SK-N-SH (cell line): ENCODE data around the gene BCL11B.

Source experiments
- CTCF ChIP-seq: fragments of 200-600 bp; sonication (generic); IDR thresholded peaks from 2 replicates; pipeline ENCODE4 v1.6.1; 2017; ENCODE audit warnings: antibody characterized with exemption, mild to moderate bottlenecking, moderate library complexity
- EZH2phosphoT487 ChIP-seq: fragments of 200-600 bp; sonication (generic); IDR thresholded peaks from 2 replicates; pipeline ENCODE4 v1.6.1; 2017; ENCODE audit warnings: low read depth, mixed run types, mild to moderate bottlenecking, antibody characterized with exemption, moderate library complexity, borderline replicate concordance
- FOXJ3 ChIP-seq: sonication (generic); formaldehyde crosslinking; IDR thresholded peaks from 2 replicates; pipeline ENCODE4 v1.5.1; 2020; ENCODE audit warnings: mild to moderate bottlenecking, missing genetic modification reagents
- JUND ChIP-seq: IDR thresholded peaks from 2 replicates; pipeline ENCODE4 v1.4.0; 2012
- MAX ChIP-seq: IDR thresholded peaks from 2 replicates; pipeline ENCODE4 v1.4.0; 2012; ENCODE audit warnings: low read depth
- POLR2AphosphoS5 ChIP-seq: IDR thresholded peaks from 2 replicates; pipeline ENCODE4 v1.6.1; 2012; ENCODE audit warnings: low read depth, low read length
- RAD21 ChIP-seq: IDR thresholded peaks from 2 replicates; pipeline ENCODE4 v1.6.1; 2012; ENCODE audit warnings: mild to moderate bottlenecking, low read length
- RCOR1 ChIP-seq: fragments of 150-350 bp; IDR thresholded peaks from 2 replicates; pipeline ENCODE4 v1.6.1; 2017; ENCODE audit warnings: antibody characterized with exemption, low read length
- RFX5 ChIP-seq: IDR thresholded peaks from 2 replicates; pipeline ENCODE4 v1.6.1; 2012; ENCODE audit warnings: mild to moderate bottlenecking, improper control_type of control experiment, low read length
- TAF1 ChIP-seq: IDR thresholded peaks from 2 replicates; pipeline ENCODE4 v1.6.1; 2012; ENCODE audit warnings: low read depth, mild to moderate bottlenecking, low read length, moderate library complexity, borderline replicate concordance
- TEAD4 ChIP-seq: IDR thresholded peaks from 2 replicates; pipeline ENCODE4 v1.4.0; 2012; ENCODE audit warnings: mild to moderate bottlenecking, borderline replicate concordance; ENCODE audit not compliant: insufficient read depth

GRCh38 chr14:99260587-99261551 lies 11.1 kb downstream of the BCL11B start:
- TF ChIP-seq POLR2AphosphoS5 (no peak), RFX5 (no peak), EZH2phosphoT487 (no peak), MAX (no peak), RCOR1 (no peak), CTCF (no peak), RAD21 (no peak), FOXJ3 (CRISPR knock-in tag) (no peak), JUND (no peak), TAF1 (no peak), TEAD4 (no peak)
